Fibroblast of lung (primary cell): ENCODE measurements around the gene CLPTM1L.

ENCODE experiments used
- EZH2 ChIP-seq: IDR thresholded peaks from 2 replicates; pipeline ENCODE4 v1.5.1; 2012; ENCODE audit warnings: low read length, control low read depth, mild to moderate bottlenecking; ENCODE audit errors: missing control alignments
- TF ChIP-seq, protein P1 (sequence below), 2 donors: IDR thresholded peaks in 1 of 2; conservative IDR thresholded peaks in 1 of 2; 1 replicate in 1 of 2; 2 replicates in 1 of 2; pipeline ENCODE4 v1.5.1; 2011 to 2012; ENCODE audit warnings: low read length in 2 of 2, control low read depth in 1 of 2, inconsistent platforms in 1 of 2, low read depth in 1 of 2, mild to moderate bottlenecking in 1 of 2

DNA sequence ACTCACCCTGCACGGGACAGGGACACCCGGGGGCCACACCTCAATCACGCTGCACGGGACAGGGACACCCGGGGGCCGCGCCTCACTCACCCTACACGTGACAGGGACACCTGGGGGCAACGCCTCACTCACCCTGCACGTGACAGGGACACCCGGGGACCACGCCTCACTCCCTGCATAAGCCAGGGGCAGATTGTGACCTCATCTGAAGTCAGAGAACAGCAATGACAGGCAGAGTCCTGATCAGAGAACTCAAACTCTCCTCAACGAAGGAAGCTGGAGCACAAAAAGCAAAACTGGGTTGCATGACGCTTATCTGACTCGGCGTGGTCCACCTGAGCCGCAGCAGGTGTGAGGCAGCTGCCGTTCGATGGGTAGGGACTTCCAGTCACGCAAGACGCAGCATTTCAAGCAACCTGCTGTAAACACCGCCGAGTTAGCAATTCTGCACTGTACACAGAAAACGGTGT, 53.3 kb downstream of the CLPTM1L start:
- TF ChIP-seq, protein P1, sequence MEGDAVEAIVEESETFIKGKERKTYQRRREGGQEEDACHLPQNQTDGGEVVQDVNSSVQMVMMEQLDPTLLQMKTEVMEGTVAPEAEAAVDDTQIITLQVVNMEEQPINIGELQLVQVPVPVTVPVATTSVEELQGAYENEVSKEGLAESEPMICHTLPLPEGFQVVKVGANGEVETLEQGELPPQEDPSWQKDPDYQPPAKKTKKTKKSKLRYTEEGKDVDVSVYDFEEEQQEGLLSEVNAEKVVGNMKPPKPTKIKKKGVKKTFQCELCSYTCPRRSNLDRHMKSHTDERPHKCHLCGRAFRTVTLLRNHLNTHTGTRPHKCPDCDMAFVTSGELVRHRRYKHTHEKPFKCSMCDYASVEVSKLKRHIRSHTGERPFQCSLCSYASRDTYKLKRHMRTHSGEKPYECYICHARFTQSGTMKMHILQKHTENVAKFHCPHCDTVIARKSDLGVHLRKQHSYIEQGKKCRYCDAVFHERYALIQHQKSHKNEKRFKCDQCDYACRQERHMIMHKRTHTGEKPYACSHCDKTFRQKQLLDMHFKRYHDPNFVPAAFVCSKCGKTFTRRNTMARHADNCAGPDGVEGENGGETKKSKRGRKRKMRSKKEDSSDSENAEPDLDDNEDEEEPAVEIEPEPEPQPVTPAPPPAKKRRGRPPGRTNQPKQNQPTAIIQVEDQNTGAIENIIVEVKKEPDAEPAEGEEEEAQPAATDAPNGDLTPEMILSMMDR (conservative IDR thresholded peaks at IDR 0.05 in 1 of 2, IDR thresholded peaks at IDR 0.05 in 1 of 2; ENCODE audit: low read depth in 1 of 2, low read length in 2 of 2), result no peak
- no peak for TF ChIP-seq EZH2
